Nephron (organoid): ENCODE measurements around the gene PACSIN2.

Experiments used
- H3K27ac Mint-ChIP-seq, 3 experiments: 2 replicates each; pipeline ENCODE4 v1.8.0; 2020; ENCODE audit warnings: mixed read lengths in 3 of 3, mild to moderate bottlenecking in 2 of 3, moderate library complexity in 1 of 3
- H3K27me3 Mint-ChIP-seq: 2 replicates; pipeline ENCODE4 v1.8.0; 2021; ENCODE audit warnings: low read depth, mild to moderate bottlenecking, moderate library complexity, mixed read lengths
- H3K36me3 Mint-ChIP-seq: 2 replicates; pipeline ENCODE4 v1.8.0; 2020; ENCODE audit warnings: low read depth, mixed read lengths
- H3K4me1 Mint-ChIP-seq: 2 replicates; pipeline ENCODE4 v1.8.0; 2020; ENCODE audit warnings: mixed read lengths
- H3K4me3 Mint-ChIP-seq, 3 experiments: 2 replicates each; pipeline ENCODE4 v1.8.0; 2020; ENCODE audit warnings: mild to moderate bottlenecking in 3 of 3, mixed read lengths in 3 of 3, moderate library complexity in 2 of 3
- H3K9me3 Mint-ChIP-seq: 2 replicates; pipeline ENCODE4 v1.8.0; 2020; ENCODE audit warnings: mixed read lengths
- CTCF ChIP-seq, 3 experiments: fragments of 200-600 bp; sonication (generic); IDR thresholded peaks; one replicate each; pipeline ENCODE4 v1.5.0; 2021; ENCODE audit warnings: antibody characterized with exemption in 3 of 3; ENCODE audit not compliant: unreplicated experiment in 3 of 3

PACSIN2 gene

GRCh38 chr22:43013355-43014315, 1.3 kb downstream of the PACSIN2 start:
- peaks cover 7% of the 10 kb centered on the region for H3K27me3 Mint-ChIP-seq
- peak overlapping the region; percentile 56 to 95 (median 80) for H3K27ac Mint-ChIP-seq
- TF ChIP-seq CTCF (IDR thresholded peaks at IDR 0.05; ENCODE audit: unreplicated experiment in 3 of 3): no peak
- H3K9me3 Mint-ChIP-seq: no peaks in the 10 kb centered on the region
- peaks cover 36% of the 10 kb centered on the region for H3K4me1 Mint-ChIP-seq
- H3K36me3 Mint-ChIP-seq: no peaks in the 10 kb centered on the region
- H3K4me3 Mint-ChIP-seq: peak overlapping the region; percentile 97 to 99 (median 97)

- Mint-ChIP-seq H3K4me1 (peaks cover 42% of the 10 kb centered on the region), H3K9me3 (no peaks in the 10 kb centered on the region), H3K27ac (no peak overlapping the region), H3K27me3 (peaks cover under 1% of the 10 kb centered on the region), H3K4me3 (peak overlapping the region in 1 of 3 experiments; percentile 97), H3K36me3 (no peaks in the 10 kb centered on the region)
- TF ChIP-seq CTCF (IDR thresholded peaks at IDR 0.05; ENCODE audit: unreplicated experiment in 3 of 3): no peak
Observed at GRCh38 chr22:43012390-43012789, 2.6 kb downstream of the PACSIN2 start.

- H3K27me3 Mint-ChIP-seq: no peaks in the 10 kb centered on the region
- peak overlapping the region; percentile 41 to 61 (median 56) for H3K4me3 Mint-ChIP-seq
- TF ChIP-seq CTCF (IDR thresholded peaks at IDR 0.05; ENCODE audit: unreplicated experiment in 3 of 3): no peak
- H3K4me1 Mint-ChIP-seq: peaks cover 44% of the 10 kb centered on the region
- peak overlapping the region; percentile 10 to 80 (median 50) for H3K27ac Mint-ChIP-seq
- H3K9me3 Mint-ChIP-seq: no peaks in the 10 kb centered on the region
- H3K36me3 Mint-ChIP-seq: no peaks in the 10 kb centered on the region
Observed at GRCh38 chr22:43011079-43011478, 3.9 kb downstream of the PACSIN2 start.

- H3K36me3 Mint-ChIP-seq: no peaks in the 10 kb centered on the region
- H3K27ac Mint-ChIP-seq: peak overlapping the region in 1 of 3 experiments; percentile 35
- H3K9me3 Mint-ChIP-seq: no peaks in the 10 kb centered on the region
- no peak for TF ChIP-seq CTCF (IDR thresholded peaks at IDR 0.05; ENCODE audit: unreplicated experiment in 3 of 3)
- H3K4me3 Mint-ChIP-seq: no peak overlapping the region
- peaks cover 52% of the 10 kb centered on the region for H3K4me1 Mint-ChIP-seq
- no peaks in the 10 kb centered on the region for H3K27me3 Mint-ChIP-seq
Observed at GRCh38 chr22:43009444-43009843, 5.5 kb downstream of the PACSIN2 start.

- Mint-ChIP-seq H3K4me3 (no peak overlapping the region), H3K9me3 (no peaks in the 10 kb centered on the region), H3K27me3 (no peaks in the 10 kb centered on the region), H3K27ac (peak overlapping the region in 1 of 3 experiments; percentile 35), H3K4me1 (peaks cover 57% of the 10 kb centered on the region), H3K36me3 (no peaks in the 10 kb centered on the region)
- TF ChIP-seq CTCF (IDR thresholded peaks at IDR 0.05; ENCODE audit: unreplicated experiment in 3 of 3): no peak
Observed at GRCh38 chr22:43008921-43009320, 6.0 kb downstream of the PACSIN2 start.
